Measurements from ENCODE around the gene GBE1. TPM values are rescaled to one million over a fixed set of nuclear protein-coding genes. Genes with fewer than 3 reads are reported as not detected.

Gene GBE1
- polyA plus RNA-seq, 3 donors from 2014 or later: 12.9 to 21.7 (median 16.2) TPM

DNA sequence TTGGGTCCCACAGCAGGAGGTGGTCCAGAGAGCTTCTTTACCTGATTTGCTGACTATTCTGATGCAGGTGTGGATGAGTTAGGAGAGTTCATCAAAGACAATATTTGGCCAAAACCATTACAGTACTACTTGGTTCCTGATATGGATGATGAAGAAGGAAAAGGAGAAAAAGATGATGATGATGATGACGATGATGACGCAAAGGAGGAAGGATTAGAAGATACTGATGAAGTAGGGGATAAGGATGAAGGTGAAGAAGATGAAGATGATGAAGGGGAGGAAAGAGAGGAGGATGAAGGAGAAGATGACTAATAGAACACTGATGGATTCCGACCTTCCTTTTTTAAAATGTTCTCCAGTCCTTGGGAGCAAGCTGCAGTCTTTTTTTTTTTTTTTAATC, 148.7 kb downstream of the GBE1 start:
- Mint-ChIP-seq H3K4me1 (no peaks in the 10 kb centered on the region), H3K27ac (no peak overlapping the region), H3K36me3 (peaks cover 14 to 28% (median 20%) of the 10 kb centered on the region in 3 donors), H3K9me3 (peaks cover 0 to 5% (median 0%) of the 10 kb centered on the region in 6 donors), H3K4me3 (no peak overlapping the region), H3K27me3 (ENCODE audit: low read depth in 3 of 3) (peaks cover 0 to 2% (median 0%) of the 10 kb centered on the region in 3 donors)
- DNase-seq: no peak

DNA sequence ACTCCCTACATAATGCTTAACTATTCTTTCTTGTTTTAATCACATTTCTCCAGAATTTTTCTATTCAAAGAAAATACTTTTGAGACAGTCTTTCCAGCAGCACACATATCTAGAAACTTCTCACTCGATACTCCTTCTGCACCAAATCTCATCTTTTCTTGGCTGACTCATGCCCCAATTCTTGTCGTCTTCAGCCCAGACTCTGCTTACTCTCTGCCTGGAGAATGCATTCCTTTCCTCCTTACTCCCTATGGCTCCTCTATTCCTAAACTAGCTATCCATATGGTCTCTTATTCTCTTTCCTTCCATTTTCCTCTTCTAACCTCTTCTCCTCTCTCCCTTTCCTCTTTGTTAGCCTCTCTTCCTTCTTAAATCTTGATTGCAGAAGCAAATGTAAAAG, 158.7 kb downstream of the GBE1 start:
- Mint-ChIP-seq H3K36me3 (peaks cover 0 to 2% (median 0%) of the 10 kb centered on the region in 3 donors), H3K27me3 (ENCODE audit: low read depth in 3 of 3) (no peaks in the 10 kb centered on the region), H3K27ac (peak overlapping the region in 1 of 6 donors; percentile 28), H3K9me3 (no peaks in the 10 kb centered on the region), H3K4me1 (no peaks in the 10 kb centered on the region), H3K4me3 (no peak overlapping the region)
- DNase-seq: no peak

DNA sequence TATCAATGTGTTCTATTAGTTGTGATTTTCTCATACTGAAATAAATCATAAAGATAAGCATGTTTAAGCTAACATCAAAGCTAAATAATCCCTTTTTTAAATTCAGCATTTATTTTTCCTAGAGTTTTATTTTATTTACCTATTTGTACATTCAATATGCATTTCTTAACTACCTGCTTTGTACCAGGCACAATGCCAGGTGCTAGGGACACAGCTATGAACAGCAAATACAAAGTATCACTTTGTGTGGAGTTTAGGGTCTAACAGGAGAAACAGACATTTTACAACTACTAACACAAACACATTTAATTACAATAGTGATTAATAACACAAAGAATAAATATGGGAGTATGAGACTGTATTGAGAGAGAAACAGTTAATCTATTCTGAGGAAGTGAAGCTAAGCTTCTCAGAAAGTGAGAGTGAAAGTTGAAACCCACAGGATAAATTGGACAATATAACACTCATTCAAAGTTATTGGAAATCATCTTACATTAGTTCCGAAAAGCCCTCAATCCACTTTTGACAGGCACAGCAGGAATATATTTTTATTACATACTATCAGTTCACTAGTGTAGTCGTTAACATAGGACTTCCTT, 159.6 kb downstream of the GBE1 start:
- H3K4me1 Mint-ChIP-seq: no peaks in the 10 kb centered on the region
- DNase-seq: no peak
- H3K36me3 Mint-ChIP-seq: peaks cover 0 to 1% (median 0%) of the 10 kb centered on the region in 3 donors
- H3K9me3 Mint-ChIP-seq: no peaks in the 10 kb centered on the region
- no peaks in the 10 kb centered on the region for H3K27me3 Mint-ChIP-seq (ENCODE audit: low read depth in 3 of 3)
- no peak overlapping the region for H3K27ac Mint-ChIP-seq
- H3K4me3 Mint-ChIP-seq: no peak overlapping the region

DNA sequence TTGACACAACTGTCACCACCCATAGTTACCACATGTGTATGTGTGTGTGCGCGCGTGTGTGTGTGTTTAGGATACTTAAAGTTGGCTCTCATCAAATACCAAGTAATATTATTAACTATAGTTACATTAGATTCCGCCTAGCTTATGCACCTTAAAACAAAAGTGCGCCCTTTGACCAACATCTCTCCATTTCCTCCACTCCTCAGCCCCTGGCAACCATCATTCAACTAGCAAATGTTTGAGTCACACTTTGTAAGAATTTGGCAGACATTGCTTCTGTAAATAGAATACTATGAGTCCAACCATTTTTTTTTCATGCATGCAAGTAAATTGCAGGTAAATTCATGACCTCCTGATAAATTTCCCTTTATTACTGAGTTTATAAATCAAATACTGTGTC, 169.3 kb downstream of the GBE1 start:
- H3K4me3 Mint-ChIP-seq: no peak overlapping the region
- H3K27ac Mint-ChIP-seq: no peak overlapping the region
- no peak for DNase-seq
- no peaks in the 10 kb centered on the region for H3K9me3 Mint-ChIP-seq
- H3K27me3 Mint-ChIP-seq (ENCODE audit: low read depth in 3 of 3): no peaks in the 10 kb centered on the region
- H3K36me3 Mint-ChIP-seq: peaks cover 14 to 33% (median 22%) of the 10 kb centered on the region in 3 donors
- no peaks in the 10 kb centered on the region for H3K4me1 Mint-ChIP-seq

DNA sequence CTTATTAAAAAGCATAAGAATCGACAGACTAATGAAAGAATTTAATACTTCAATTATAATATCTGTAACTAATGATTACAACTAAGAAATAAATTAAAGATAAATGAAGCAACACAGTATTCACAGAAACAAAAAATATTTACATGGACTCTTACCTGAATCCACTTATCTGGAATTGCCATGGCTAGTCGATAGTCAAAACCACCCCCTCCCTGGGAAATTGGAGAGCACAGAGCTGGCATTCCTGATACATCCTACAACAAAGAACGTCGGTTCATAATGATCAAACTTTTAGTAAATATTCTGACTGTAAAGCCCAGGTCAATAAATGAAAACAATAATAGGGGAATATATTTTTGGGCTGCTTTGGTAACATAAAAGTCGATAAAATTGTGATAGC, 175.5 kb downstream of the GBE1 start:
- Mint-ChIP-seq H3K36me3 (peaks cover 5 to 16% (median 16%) of the 10 kb centered on the region in 3 donors), H3K9me3 (no peaks in the 10 kb centered on the region), H3K27me3 (ENCODE audit: low read depth in 3 of 3) (peaks cover 0 to 2% (median 0%) of the 10 kb centered on the region in 3 donors), H3K4me3 (no peak overlapping the region), H3K4me1 (peaks cover 20 to 31% of the 10 kb centered on the region in 2 donors), H3K27ac (no peak overlapping the region)
- no peak for DNase-seq

DNA sequence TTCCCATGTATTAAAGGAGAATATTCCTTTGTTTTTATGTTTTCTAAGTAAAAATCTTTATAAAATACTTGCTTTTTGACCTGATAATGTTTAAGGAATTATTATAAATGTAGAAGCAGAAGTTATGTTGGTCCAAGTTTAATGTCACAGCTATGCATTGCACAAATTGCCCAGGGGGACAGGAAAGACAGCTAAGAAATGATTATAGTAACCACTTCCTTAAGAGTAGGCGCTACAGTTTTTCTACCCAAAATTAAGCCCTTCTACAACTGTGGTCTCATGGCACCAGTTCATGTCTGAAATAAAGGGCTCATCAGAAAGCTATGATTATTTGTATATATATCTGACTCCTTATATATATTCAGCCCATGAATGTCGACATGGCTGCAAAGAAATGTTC, 176.4 kb downstream of the GBE1 start:
- Mint-ChIP-seq H3K9me3 (no peaks in the 10 kb centered on the region), H3K36me3 (peaks cover 0 to 12% (median 10%) of the 10 kb centered on the region in 3 donors), H3K4me1 (peaks cover 20 to 31% of the 10 kb centered on the region in 2 donors), H3K27ac (peak overlapping the region in 5 of 6 donors; percentile 24 to 76 (median 67)), H3K4me3 (peak overlapping the region; percentile 26 to 54 (median 36)), H3K27me3 (ENCODE audit: low read depth in 3 of 3) (peaks cover 0 to 2% (median 0%) of the 10 kb centered on the region in 3 donors)
- DNase-seq: no peak

DNA sequence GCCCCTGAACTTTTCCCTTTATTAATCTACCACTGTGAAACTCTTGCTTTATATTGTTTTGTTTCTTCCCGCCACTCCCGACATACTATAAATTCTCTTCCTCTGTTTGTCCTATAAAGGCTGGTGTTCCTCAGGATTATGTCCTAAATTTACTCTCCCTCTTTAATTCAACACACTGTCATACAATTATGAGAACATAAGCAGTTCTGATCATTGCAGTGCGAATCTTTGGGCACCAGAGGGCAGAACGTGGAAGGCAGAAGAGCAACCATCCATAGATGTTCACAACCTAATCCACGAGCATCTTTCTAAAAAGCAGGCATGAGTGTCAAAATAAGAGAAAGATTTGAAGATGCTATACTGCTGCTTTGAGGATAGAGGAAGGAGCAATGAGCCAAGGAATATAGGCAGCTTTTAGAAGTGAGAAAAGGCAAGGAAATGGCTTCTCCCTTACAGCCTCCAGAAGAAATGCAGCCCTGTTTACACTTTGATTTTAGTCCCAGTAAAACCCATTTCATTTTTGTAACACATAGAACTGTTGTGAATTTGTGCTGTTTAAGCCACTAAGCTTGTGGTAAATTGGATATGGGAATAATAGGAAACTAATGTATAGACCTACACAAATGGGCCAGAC, 179.4 kb downstream of the GBE1 start:
- Mint-ChIP-seq H3K9me3 (no peaks in the 10 kb centered on the region), H3K36me3 (peaks cover 0 to 8% (median 0%) of the 10 kb centered on the region in 3 donors), H3K27me3 (ENCODE audit: low read depth in 3 of 3) (peaks cover 0 to 2% (median 0%) of the 10 kb centered on the region in 3 donors), H3K4me3 (no peak overlapping the region), H3K27ac (no peak overlapping the region), H3K4me1 (peaks cover 20 to 31% of the 10 kb centered on the region in 2 donors)
- peak in 1 of 3 donors; percentile 5 for DNase-seq

DNA sequence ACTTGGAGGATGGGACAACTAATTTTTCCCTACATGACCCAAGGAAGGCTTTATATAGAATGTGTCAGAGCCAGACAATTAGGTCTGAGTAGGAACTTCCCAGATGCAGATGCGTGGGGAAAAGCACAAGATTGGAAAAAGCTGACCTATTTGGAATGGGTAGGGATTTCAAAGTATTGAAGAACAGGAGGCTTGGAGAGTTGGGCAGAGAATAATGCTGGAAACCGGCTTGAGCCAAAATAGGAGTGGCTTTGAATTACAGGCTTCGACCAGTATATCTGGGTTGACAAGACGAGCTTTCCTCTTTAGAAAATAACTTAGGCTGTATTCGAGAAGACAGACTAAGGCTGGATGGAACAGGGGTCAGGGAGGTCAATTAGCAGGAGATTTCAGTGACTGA, 181.1 kb downstream of the GBE1 start:
- Mint-ChIP-seq H3K36me3 (peaks cover 0 to 8% (median 0%) of the 10 kb centered on the region in 3 donors), H3K4me1 (peaks cover 15 to 22% of the 10 kb centered on the region in 2 donors), H3K27ac (peak overlapping the region in 1 of 6 donors; percentile 5), H3K4me3 (no peak overlapping the region), H3K9me3 (no peaks in the 10 kb centered on the region), H3K27me3 (ENCODE audit: low read depth in 3 of 3) (no peaks in the 10 kb centered on the region)
- DNase-seq: no peak

DNA sequence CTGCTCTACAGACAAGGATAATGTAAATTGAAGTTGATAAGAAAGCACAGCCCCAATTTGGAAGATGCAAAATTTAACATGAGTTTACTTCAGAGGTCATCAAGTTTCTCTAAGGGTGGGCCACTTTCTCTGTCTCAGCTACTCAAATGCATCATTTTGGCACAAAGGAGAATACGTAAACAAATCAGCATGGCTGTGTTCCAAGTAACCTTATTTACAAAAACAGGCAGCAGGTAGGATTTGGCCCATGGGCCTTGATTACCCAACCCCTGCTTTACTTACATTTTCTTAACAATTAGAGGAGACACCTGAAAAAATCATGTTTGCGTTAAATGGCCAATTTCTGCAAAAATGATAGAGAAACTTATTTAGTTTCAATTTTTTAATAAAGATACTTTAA, 181.7 kb downstream of the GBE1 start:
- no peak overlapping the region for H3K27ac Mint-ChIP-seq
- H3K9me3 Mint-ChIP-seq: no peaks in the 10 kb centered on the region
- peaks cover 9 to 16% of the 10 kb centered on the region in 2 donors for H3K4me1 Mint-ChIP-seq
- no peak overlapping the region for H3K4me3 Mint-ChIP-seq
- peaks cover 0 to 8% (median 0%) of the 10 kb centered on the region in 3 donors for H3K36me3 Mint-ChIP-seq
- no peaks in the 10 kb centered on the region for H3K27me3 Mint-ChIP-seq (ENCODE audit: low read depth in 3 of 3)
- DNase-seq: no peak

DNA sequence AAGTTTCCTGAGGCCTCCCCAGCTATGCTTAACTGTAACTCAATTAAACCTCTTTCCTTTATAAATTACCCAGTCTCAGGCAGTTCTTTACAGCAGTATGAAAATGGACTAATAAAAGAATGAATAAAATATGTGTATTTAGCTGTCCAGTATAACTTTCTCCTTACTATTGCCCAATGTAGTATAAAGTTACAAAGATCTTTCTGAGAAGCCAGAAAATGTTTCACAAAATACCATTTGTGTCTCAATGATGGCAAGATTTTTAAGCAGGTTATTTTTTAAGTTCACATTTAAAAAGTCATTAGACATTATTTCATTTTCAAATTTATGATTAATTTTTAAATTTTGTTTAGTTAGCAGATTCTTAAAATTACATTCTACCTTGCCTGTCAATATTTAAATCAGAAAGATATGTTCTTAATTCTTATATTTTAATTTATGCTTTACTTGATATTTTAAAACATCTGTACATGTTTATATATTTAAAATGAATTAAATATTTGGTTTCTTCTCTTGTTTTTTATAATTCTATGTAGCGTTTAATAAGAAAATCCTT, 189.2 kb downstream of the GBE1 start:
- Mint-ChIP-seq H3K4me1 (peaks cover 10 to 11% of the 10 kb centered on the region in 2 donors), H3K4me3 (no peak overlapping the region), H3K27me3 (ENCODE audit: low read depth in 3 of 3) (no peaks in the 10 kb centered on the region), H3K27ac (no peak overlapping the region), H3K9me3 (peaks cover 0 to 3% (median 0%) of the 10 kb centered on the region in 6 donors), H3K36me3 (peaks cover 3 to 15% (median 8%) of the 10 kb centered on the region in 3 donors)
- DNase-seq: no peak

DNA sequence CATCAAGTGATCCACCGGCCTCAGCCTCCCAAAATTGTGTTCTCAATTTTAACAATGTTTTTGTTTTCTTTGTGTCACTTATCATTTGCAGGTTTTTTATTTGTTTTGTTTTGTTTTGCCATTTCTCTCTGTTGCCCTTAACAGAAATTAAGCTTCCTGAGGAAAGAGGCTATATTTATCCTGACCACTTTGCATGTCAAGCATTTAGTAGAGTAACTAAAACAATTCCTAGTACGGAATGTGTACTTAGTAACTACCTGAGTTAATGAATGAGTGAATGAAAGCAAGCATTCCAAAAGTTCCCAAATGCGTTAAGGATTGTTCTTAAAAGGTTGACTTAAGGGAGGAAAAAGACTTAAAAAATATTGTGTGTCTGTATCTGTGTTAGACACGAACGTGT, 193.1 kb downstream of the GBE1 start:
- Mint-ChIP-seq H3K4me3 (no peak overlapping the region), H3K27ac (no peak overlapping the region), H3K27me3 (ENCODE audit: low read depth in 3 of 3) (no peaks in the 10 kb centered on the region), H3K36me3 (peaks cover 15 to 29% (median 26%) of the 10 kb centered on the region in 3 donors), H3K4me1 (peaks cover 10 to 11% of the 10 kb centered on the region in 2 donors), H3K9me3 (peaks cover 0 to 5% (median 2%) of the 10 kb centered on the region in 6 donors)
- no peak for DNase-seq

DNA sequence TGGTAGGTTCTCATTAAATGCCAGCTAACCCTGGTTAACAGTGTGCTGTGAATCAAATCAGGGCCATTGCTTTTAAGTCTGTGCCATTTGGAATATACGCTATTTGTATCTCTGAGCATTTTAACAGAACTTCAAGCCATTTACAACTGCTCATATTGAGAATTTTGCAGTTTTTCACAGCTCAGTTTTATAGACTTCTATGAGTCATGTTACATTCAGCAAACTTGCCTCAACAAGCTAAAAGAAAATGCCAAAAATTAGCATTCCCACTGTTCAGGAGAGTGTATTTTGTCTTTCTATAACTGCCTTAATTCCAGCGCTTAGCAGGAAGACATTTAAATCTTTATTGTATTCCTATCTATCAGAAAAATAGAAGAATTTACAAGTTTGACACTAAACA, 196.4 kb downstream of the GBE1 start:
- Mint-ChIP-seq H3K27ac (no peak overlapping the region), H3K9me3 (peaks cover 0 to 5% (median under 1%) of the 10 kb centered on the region in 6 donors), H3K27me3 (ENCODE audit: low read depth in 3 of 3) (no peaks in the 10 kb centered on the region), H3K4me1 (peaks cover 0 to 1% of the 10 kb centered on the region in 2 donors), H3K36me3 (peaks cover 12 to 31% (median 21%) of the 10 kb centered on the region in 3 donors), H3K4me3 (no peak overlapping the region)
- no peak for DNase-seq

DNA sequence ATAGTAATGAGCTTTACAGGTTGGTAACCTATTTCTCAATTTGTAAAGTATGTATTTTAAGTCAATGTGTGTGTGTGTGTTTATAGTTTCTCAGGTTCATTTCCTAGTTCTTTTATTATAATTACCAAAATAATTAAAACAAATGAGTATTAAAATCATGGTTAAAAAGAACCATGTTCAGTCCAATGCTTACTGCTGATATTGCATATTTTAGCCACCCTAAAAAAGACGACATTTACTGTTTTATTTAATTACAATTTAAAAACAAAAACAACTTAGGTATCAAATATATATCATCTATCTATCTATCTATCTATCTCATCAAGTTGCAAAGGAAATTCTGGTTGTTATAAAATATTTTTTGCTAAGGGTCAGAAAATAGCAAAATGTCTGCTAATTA, 203.3 kb downstream of the GBE1 start:
- H3K4me1 Mint-ChIP-seq: peaks cover 25 to 26% of the 10 kb centered on the region in 2 donors
- H3K4me3 Mint-ChIP-seq: no peak overlapping the region
- no peak overlapping the region for H3K27ac Mint-ChIP-seq
- DNase-seq: no peak
- peaks cover 0 to 10% (median 3%) of the 10 kb centered on the region in 3 donors for H3K36me3 Mint-ChIP-seq
- peaks cover 0 to 2% (median 0%) of the 10 kb centered on the region in 3 donors for H3K27me3 Mint-ChIP-seq (ENCODE audit: low read depth in 3 of 3)
- peaks cover 0 to 2% (median 0%) of the 10 kb centered on the region in 6 donors for H3K9me3 Mint-ChIP-seq

DNA sequence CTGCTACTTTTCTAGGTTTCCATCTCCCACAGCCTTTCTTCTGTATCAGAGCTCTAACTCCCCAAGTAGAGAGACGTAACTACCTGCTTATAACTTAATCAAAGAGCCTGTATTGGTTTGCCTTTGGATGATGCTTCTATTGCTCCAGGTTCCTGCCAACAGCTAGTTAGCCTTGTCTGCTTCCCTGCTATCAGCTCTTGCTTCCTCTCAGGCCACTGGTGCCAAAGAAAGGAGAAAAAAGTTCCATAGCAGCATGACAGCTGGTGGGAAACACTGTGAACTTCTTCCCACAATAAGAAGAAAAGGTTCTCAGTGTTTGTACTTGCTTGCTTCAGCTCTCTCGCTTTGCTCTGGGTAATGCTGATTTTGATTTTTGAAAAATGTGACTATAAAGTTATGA, 206.6 kb downstream of the GBE1 start:
- Mint-ChIP-seq H3K27me3 (ENCODE audit: low read depth in 3 of 3) (peaks cover 0 to 2% (median 0%) of the 10 kb centered on the region in 3 donors), H3K27ac (peak overlapping the region in 3 of 6 donors; percentile 9 to 33 (median 25)), H3K4me3 (peak overlapping the region in 1 of 5 donors; percentile 38), H3K36me3 (peaks cover 3 to 9% (median 6%) of the 10 kb centered on the region in 3 donors), H3K4me1 (peaks cover 27 to 36% of the 10 kb centered on the region in 2 donors), H3K9me3 (peaks cover 0 to 4% (median 0%) of the 10 kb centered on the region in 6 donors)
- no peak for DNase-seq

Data from immature natural killer cell (primary cell).